ENCODE measurements around the gene TNFAIP2. TPM values are rescaled to one million over a fixed set of nuclear protein-coding genes. Genes with fewer than 3 reads are reported as not detected.

TNFAIP2 gene
- total and polyA plus RNA-seq, 9 of the 15 experiments (the other 6 are each of a cell fraction or from before 2014, with no cell fraction given), result 22.6 to 68.6 (median 44.6) TPM

GRCh38 chr14:103121846-103122584 lies 1.2 kb upstream of the TNFAIP2 start (continued):
- TF ChIP-seq, protein P1, sequence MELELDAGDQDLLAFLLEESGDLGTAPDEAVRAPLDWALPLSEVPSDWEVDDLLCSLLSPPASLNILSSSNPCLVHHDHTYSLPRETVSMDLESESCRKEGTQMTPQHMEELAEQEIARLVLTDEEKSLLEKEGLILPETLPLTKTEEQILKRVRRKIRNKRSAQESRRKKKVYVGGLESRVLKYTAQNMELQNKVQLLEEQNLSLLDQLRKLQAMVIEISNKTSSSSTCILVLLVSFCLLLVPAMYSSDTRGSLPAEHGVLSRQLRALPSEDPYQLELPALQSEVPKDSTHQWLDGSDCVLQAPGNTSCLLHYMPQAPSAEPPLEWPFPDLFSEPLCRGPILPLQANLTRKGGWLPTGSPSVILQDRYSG (tag; conservative IDR thresholded peaks at IDR 0.05; ENCODE audit: low read depth), result no peak
- no peak for TF ChIP-seq MAFK (IDR thresholded peaks at IDR 0.05; ENCODE audit: low read length)
- peak; percentile 37; the same call in 1 of the 2 replicates for TF ChIP-seq SMARCA4 (IDR thresholded peaks at IDR 0.05)
- no peak for TF ChIP-seq FOXK2 (conservative IDR thresholded peaks at IDR 0.05 in 1 of 2, IDR thresholded peaks at IDR 0.05 in 1 of 2; ENCODE audit: low read depth in 2 of 2)
- TF ChIP-seq ZNF124 (CRISPR knock-in tag; IDR thresholded peaks at IDR 0.05), result no peak
- no peak for TF ChIP-seq ZNF668 (CRISPR knock-in tag; IDR thresholded peaks at IDR 0.05)

GRCh38 chr14:103122585-103122946 lies 695 bp upstream of the TNFAIP2 start:
- FAIRE-seq (peak; percentile 23), DNase-seq (ENCODE audit: extremely low read depth in 1 of 4, low spot score in 3 of 4) (peak in 1 of 4 experiments; percentile 35), ATAC-seq (peak; percentile 6)
- H3K27ac ChIP-seq (ENCODE audit: extremely low read depth, low read depth, low read length), result peak overlapping the region; percentile 81
- ChIA-PET CTCF (ENCODE audit: low intra/inter-chr PET ratio) (no interaction called here), POLR2A (interaction anchor here (0.5 kb wide), 1 partner anchor 419 kb away, joined by 3 read pairs; no protein-coding TSS in a partner anchor)
- H3K9me1 ChIP-seq (ENCODE audit: control insufficient read depth, insufficient read depth, low read length), result no peaks in the 10 kb centered on the region
- peak overlapping the region; percentile 53 for H3K4me3 ChIP-seq
- no peaks in the 10 kb centered on the region for H3K9me3 ChIP-seq (replicated peaks; ENCODE audit: control insufficient read depth, insufficient read depth, low read depth, low read length)
- H3K27me3 ChIP-seq (ENCODE audit: control insufficient read depth in 2 of 2, insufficient read depth in 2 of 2, low read length in 2 of 2), result no peaks in the 10 kb centered on the region
- H2AFZ ChIP-seq (ENCODE audit: low read depth, low read length), result peak overlapping the region; percentile 80
- peak overlapping the region; percentile 64 to 94; a peak in 3 of 4 replicates for H3K9ac ChIP-seq (ENCODE audit: insufficient read depth in 1 of 2, low read depth in 2 of 2, low read length in 2 of 2)
- H3K4me1 ChIP-seq (replicated peaks in 1 of 2; ENCODE audit: control insufficient read depth in 2 of 2, insufficient read depth in 2 of 2, low read length in 2 of 2), result peaks cover 29 to 84% of the 10 kb centered on the region in 2 experiments
- intact Hi-C loops (cut with micrococcal nuclease) (no loop called here), in situ Hi-C loops (cut with MboI) (no loop called here)
- BruUV-seq (replicated peaks), result TSS peak; percentile 39
- 27% methylated on average over 9 of the region's 15 CpGs for WGBS (ENCODE audit: insufficient coverage, low coverage, missing lambda C conversion rate)
- H3K36me3 ChIP-seq (ENCODE audit: control insufficient read depth, insufficient read depth, low read length), result peaks cover 17% of the 10 kb centered on the region; the same call in 1 of the 3 replicates
- H3K4me2 ChIP-seq (ENCODE audit: insufficient read depth, low read length), result peak overlapping the region; percentile 72
- H4K20me1 ChIP-seq (replicated peaks; ENCODE audit: control insufficient read depth, insufficient read depth, low read length), result no peaks in the 10 kb centered on the region
- H3K79me2 ChIP-seq (ENCODE audit: control insufficient read depth, insufficient read depth, low read length), result peaks cover 21% of the 10 kb centered on the region
- TF ChIP-seq, protein P2, sequence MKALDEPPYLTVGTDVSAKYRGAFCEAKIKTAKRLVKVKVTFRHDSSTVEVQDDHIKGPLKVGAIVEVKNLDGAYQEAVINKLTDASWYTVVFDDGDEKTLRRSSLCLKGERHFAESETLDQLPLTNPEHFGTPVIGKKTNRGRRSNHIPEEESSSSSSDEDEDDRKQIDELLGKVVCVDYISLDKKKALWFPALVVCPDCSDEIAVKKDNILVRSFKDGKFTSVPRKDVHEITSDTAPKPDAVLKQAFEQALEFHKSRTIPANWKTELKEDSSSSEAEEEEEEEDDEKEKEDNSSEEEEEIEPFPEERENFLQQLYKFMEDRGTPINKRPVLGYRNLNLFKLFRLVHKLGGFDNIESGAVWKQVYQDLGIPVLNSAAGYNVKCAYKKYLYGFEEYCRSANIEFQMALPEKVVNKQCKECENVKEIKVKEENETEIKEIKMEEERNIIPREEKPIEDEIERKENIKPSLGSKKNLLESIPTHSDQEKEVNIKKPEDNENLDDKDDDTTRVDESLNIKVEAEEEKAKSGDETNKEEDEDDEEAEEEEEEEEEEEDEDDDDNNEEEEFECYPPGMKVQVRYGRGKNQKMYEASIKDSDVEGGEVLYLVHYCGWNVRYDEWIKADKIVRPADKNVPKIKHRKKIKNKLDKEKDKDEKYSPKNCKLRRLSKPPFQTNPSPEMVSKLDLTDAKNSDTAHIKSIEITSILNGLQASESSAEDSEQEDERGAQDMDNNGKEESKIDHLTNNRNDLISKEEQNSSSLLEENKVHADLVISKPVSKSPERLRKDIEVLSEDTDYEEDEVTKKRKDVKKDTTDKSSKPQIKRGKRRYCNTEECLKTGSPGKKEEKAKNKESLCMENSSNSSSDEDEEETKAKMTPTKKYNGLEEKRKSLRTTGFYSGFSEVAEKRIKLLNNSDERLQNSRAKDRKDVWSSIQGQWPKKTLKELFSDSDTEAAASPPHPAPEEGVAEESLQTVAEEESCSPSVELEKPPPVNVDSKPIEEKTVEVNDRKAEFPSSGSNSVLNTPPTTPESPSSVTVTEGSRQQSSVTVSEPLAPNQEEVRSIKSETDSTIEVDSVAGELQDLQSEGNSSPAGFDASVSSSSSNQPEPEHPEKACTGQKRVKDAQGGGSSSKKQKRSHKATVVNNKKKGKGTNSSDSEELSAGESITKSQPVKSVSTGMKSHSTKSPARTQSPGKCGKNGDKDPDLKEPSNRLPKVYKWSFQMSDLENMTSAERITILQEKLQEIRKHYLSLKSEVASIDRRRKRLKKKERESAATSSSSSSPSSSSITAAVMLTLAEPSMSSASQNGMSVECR (CRISPR knock-in tag; IDR thresholded peaks at IDR 0.05), result 0 out of 2 replicates have a peak, but pooled peaks have one; percentile 12
- TF ChIP-seq RBBP5 (IDR thresholded peaks at IDR 0.05; ENCODE audit: borderline replicate concordance, insufficient read depth, low read length, poor library complexity, severe bottlenecking) (peak; percentile 26), EP300 (IDR thresholded peaks at IDR 0.05; ENCODE audit: low read length) (no peak), SIN3A (IDR thresholded peaks at IDR 0.05; ENCODE audit: borderline replicate concordance in 2 of 2, control insufficient read depth in 1 of 2, low read depth in 2 of 2, low read length in 2 of 2) (0 out of 4 replicates have a peak, but pooled peaks of 1 of the 2 experiments have one; percentile 49), ZNF57 (CRISPR knock-in tag; IDR thresholded peaks at IDR 0.05) (no peak), ETS2 (tag; IDR thresholded peaks at IDR 0.05; ENCODE audit: borderline replicate concordance, poor library complexity, severe bottlenecking) (no peak), NR2C2 (CRISPR knock-in tag; IDR thresholded peaks at IDR 0.05) (no peak), NR2C2 (tag; IDR thresholded peaks at IDR 0.05) (peak; percentile 8)

Measured in K562 (cell line).